HFF-Myc (cell line): ENCODE results near the gene SLC7A5.

Source experiments
- DNase-seq: peaks from one replicate; pipeline ENCODE4 v3.0.0-alpha.2; 2011; ENCODE audit warnings: low read depth; ENCODE audit errors: extremely low read depth
- H3K4me3 ChIP-seq: replicated peaks from 2 replicates; pipeline ENCODE4 v1.5.1; 2011; ENCODE audit warnings: low read depth, mild to moderate bottlenecking, control low read depth, low read length
- TF ChIP-seq, protein P1 (sequence below): IDR thresholded peaks from 2 replicates; pipeline ENCODE4 v1.5.1; 2012; ENCODE audit warnings: mild to moderate bottlenecking, low read depth, low read length, control low read depth; ENCODE audit errors: missing control alignments

SLC7A5 gene

GRCh38 chr16:87802670-87803069 lies 66.6 kb downstream of the SLC7A5 start:
- no peak for DNase-seq
- TF ChIP-seq, protein P1, sequence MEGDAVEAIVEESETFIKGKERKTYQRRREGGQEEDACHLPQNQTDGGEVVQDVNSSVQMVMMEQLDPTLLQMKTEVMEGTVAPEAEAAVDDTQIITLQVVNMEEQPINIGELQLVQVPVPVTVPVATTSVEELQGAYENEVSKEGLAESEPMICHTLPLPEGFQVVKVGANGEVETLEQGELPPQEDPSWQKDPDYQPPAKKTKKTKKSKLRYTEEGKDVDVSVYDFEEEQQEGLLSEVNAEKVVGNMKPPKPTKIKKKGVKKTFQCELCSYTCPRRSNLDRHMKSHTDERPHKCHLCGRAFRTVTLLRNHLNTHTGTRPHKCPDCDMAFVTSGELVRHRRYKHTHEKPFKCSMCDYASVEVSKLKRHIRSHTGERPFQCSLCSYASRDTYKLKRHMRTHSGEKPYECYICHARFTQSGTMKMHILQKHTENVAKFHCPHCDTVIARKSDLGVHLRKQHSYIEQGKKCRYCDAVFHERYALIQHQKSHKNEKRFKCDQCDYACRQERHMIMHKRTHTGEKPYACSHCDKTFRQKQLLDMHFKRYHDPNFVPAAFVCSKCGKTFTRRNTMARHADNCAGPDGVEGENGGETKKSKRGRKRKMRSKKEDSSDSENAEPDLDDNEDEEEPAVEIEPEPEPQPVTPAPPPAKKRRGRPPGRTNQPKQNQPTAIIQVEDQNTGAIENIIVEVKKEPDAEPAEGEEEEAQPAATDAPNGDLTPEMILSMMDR = no peak
- no peak overlapping the region for H3K4me3 ChIP-seq

DNA sequence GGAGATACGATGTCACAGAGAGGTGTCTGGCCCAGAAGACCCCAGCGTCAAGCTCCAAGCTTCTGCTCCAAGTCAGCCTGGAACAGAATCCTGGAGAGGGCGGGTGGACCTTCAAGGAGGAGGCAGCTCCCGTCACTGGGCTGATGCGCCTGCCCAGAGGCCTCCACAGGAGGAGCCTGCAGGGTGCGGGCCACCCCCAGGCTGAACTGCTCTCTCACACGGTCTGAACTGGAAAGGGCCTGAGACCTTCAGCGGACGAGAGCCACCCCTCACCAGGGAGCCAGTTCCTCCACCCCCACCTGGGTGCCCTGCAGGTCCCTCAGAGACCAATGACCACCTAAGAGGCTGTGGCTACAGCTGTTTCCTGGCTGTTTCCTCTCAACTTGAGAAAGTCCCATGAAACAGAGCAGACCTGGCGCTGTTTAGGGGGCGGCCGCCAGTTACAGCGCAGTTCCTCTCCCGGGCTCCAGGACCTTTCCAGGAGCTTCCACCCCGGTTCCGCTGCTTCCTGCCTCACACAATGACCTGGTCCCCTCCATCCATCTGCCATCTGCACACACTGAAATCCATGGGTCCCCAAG lies 67.5 kb downstream of the SLC7A5 start:
- DNase-seq = no peak
- no peak overlapping the region for H3K4me3 ChIP-seq
- TF ChIP-seq, protein P1 = no peak

- DNase-seq = no peak
- no peak overlapping the region for H3K4me3 ChIP-seq
- TF ChIP-seq, protein P1 = no peak
Observed at GRCh38 chr16:87800497-87800896, 68.8 kb downstream of the SLC7A5 start.

DNA sequence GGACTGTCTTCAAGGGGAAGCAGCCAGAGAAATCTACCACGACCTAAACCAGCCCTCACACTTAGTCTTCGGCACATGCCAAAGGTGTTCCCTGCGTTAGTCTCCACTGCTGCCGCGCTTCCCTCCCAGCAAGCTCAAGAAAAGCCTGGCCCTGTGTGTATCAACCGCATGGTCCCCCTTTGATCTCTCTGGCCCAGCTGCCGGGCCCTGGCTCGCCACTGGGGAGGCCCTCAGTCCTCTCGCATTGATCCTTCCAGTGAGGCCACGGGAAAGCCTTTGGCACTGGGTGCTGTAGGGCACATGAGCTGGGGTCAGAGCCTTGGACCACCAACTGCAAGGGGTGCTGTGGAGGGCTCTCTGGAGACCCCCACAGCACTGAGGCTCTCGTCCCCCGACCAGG lies 74.0 kb downstream of the SLC7A5 start:
- DNase-seq = no peak
- TF ChIP-seq, protein P1 = no peak
- H3K4me3 ChIP-seq = no peak overlapping the region

DNA sequence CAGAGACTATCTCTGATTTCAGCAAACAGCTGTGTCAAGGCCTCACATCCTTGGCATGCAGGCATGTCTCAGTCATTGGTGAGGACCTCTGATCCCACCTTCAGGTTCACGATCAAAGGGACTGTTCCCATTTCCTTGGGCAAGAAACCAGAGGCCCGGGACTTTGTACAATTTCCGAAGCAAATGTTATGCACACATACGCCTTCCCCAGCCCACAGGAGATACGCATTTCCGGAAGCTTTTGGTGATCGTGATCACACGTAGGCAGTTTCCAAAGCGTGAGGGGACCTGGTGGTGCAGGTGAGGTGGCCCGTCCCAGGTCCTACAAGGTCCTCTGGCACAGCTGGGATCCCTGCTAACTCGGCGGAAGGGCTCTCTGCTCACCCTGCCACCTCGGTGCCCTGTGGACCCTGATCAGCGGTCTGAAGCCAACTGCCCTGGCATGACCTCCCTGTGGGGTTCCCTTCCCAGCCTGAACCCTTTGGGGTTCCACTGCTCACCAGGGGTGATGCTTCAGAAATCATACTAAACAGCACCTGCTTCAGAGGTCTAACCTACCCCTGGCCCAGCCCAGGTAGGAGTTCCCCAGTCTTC lies 74.7 kb downstream of the SLC7A5 start:
- TF ChIP-seq, protein P1 = no peak
- DNase-seq = no peak
- H3K4me3 ChIP-seq = no peak overlapping the region

DNA sequence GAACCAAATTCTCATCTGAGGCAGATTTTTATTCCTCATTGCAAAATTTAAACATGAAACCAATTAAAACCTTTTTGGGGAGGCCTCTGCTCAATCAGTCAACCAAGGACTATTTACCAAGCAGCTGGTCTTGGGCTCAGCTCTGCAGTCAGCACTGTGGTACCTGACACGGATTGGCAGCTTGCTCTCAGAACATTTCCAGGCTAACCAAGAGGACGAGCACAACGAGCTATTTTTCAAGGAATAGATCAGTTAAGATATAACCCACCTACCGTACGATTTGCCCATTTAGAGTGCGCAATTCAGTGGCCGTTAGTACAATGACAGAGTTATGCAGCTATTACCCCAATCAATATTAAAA lies 77.1 kb downstream of the SLC7A5 start:
- no peak overlapping the region for H3K4me3 ChIP-seq
- no peak for DNase-seq
- TF ChIP-seq, protein P1 = no peak
